GM19455 (cell line): Measurements from ENCODE around the gene NHLH2.

ENCODE experiments used
- ATAC-seq: cut with Tn5 transposase; IDR thresholded peaks from one replicate; pipeline ENCODE4 v1.9.1; 2021; ENCODE audit not compliant: unreplicated experiment

The NHLH2 gene

GRCh38 chr1:115838431-115839028, 2.4 kb downstream of the NHLH2 start:
- no peak for ATAC-seq

GRCh38 chr1:115837740-115838421, 3.0 kb downstream of the NHLH2 start:
- ATAC-seq = no peak

GRCh38 chr1:115837341-115837739, 3.6 kb downstream of the NHLH2 start:
- no peak for ATAC-seq

GRCh38 chr1:115833856-115834255, 7.1 kb downstream of the NHLH2 start:
- ATAC-seq = no peak

- ATAC-seq = no peak
Observed at GRCh38 chr1:115832651-115833050, 8.3 kb downstream of the NHLH2 start.

GRCh38 chr1:115830963-115831362, 10.0 kb downstream of the NHLH2 start:
- no peak for ATAC-seq

- ATAC-seq = no peak
Observed at GRCh38 chr1:115829947-115830346, 11.0 kb downstream of the NHLH2 start.

- ATAC-seq = no peak
Observed at GRCh38 chr1:115829023-115829674, 11.8 kb downstream of the NHLH2 start.

GRCh38 chr1:115828101-115829022, 12.6 kb downstream of the NHLH2 start:
- no peak for ATAC-seq

GRCh38 chr1:115827452-115828044, 13.4 kb downstream of the NHLH2 start:
- no peak for ATAC-seq

GRCh38 chr1:115826628-115827027, 14.3 kb downstream of the NHLH2 start:
- ATAC-seq = no peak

- ATAC-seq = no peak
Observed at GRCh38 chr1:115822117-115822516, 18.8 kb downstream of the NHLH2 start.

- ATAC-seq = no peak
Observed at GRCh38 chr1:115815694-115816093, 25.2 kb downstream of the NHLH2 start.

- ATAC-seq = no peak
Observed at GRCh38 chr1:115814685-115815398, 26.1 kb downstream of the NHLH2 start.

- no peak for ATAC-seq
Observed at GRCh38 chr1:115813727-115814126, 27.2 kb downstream of the NHLH2 start.

GRCh38 chr1:115811140-115811828, 29.6 kb downstream of the NHLH2 start:
- ATAC-seq = no peak

GRCh38 chr1:115810609-115811008, 30.3 kb downstream of the NHLH2 start:
- ATAC-seq = no peak

- no peak for ATAC-seq
Observed at GRCh38 chr1:115809847-115810246, 31.1 kb downstream of the NHLH2 start.

GRCh38 chr1:115809076-115809475, 31.9 kb downstream of the NHLH2 start:
- no peak for ATAC-seq

- ATAC-seq = no peak
Observed at GRCh38 chr1:115807723-115808122, 33.2 kb downstream of the NHLH2 start.
